Measurements from ENCODE around the gene PAFAH1B1.
"Not testable (repeated sequence)": the region's sequence is repeated elsewhere in the genome, so short reads cannot be mapped to it uniquely, and the experiment has no call there.

- TF ChIP-seq CTCF (IDR thresholded peaks at IDR 0.05; ENCODE audit: insufficient read depth, low read length); POLR2AphosphoS5 (IDR thresholded peaks at IDR 0.05; ENCODE audit: low read depth); REST (IDR thresholded peaks at IDR 0.05; ENCODE audit: insufficient replicate concordance, low read depth); GABPA (IDR thresholded peaks at IDR 0.05; ENCODE audit: low read depth); SPI1 (IDR thresholded peaks at IDR 0.05; ENCODE audit: borderline replicate concordance, low read depth): not testable (repeated sequence)
These were observed 65.9 kb downstream of the PAFAH1B1 start for GRCh38 chr17:2659337-2659736.
